ENCODE measurements around the gene ITSN2.

Gene ITSN2

GRCh38 chr2:24237313-24237712, 123.0 kb downstream of the ITSN2 start:
- Histone ChIP-seq H3K27me3 (no peaks in the 10 kb centered on the region), H4K20me1 (peaks cover 0 to 10% (median 0%) of the 10 kb centered on the region in 11 experiments; a peak in 3 of 22 replicates), H3K9me3 (replicated peaks in 1 of 11) (no peaks in the 10 kb centered on the region), H3K4me3 (no peak overlapping the region), H3K4me2 (no peak overlapping the region), H3K27ac (no peak overlapping the region), H3K36me3 (peaks cover 6 to 85% (median 13%) of the 10 kb centered on the region in 11 experiments; a peak in 17 of 22 replicates), H3K4me1 (peaks cover 0 to 8% (median 0%) of the 10 kb centered on the region in 10 experiments; a peak in 2 of 20 replicates), H3K9ac (no peak overlapping the region)
- no peak for TF ChIP-seq Cebpa-rat (IDR thresholded peaks at IDR 0.05)

GRCh38 chr2:24233321-24233720, 127.0 kb downstream of the ITSN2 start:
- no peaks in the 10 kb centered on the region for H3K27me3 ChIP-seq
- no peak for TF ChIP-seq Cebpa-rat (IDR thresholded peaks at IDR 0.05)
- no peak overlapping the region for H3K4me3 ChIP-seq
- H4K20me1 ChIP-seq, result no peaks in the 10 kb centered on the region
- no peak overlapping the region for H3K4me2 ChIP-seq
- no peak overlapping the region for H3K27ac ChIP-seq
- no peak overlapping the region for H3K9ac ChIP-seq
- no peaks in the 10 kb centered on the region for H3K4me1 ChIP-seq
- H3K36me3 ChIP-seq, result peaks cover 0 to 90% (median 5%) of the 10 kb centered on the region in 11 experiments; a peak in 7 of 22 replicates
- H3K9me3 ChIP-seq (replicated peaks in 1 of 11), result no peaks in the 10 kb centered on the region

DNA sequence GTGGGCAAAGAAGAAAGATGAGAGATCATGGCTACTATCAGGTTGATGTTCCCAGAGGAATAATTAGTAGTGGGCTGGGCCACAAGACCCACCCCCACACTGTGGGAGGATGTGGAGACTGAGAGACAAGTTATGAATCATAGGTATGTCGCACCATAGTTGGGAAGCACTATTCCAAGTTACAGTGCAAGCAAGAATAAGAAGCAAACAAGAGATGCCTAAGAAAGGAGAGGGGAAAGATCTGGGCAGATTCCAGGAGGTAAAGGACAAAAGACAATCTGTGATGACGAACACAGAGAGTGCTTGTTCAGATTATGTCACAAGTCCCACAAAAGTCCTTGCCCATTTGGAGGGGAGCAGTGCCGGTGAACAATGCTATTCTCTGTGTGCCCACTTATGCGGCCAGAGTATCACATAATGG, 128.9 kb downstream of the ITSN2 start:
- Histone ChIP-seq H3K36me3 (peaks cover 0 to 85% (median under 1%) of the 10 kb centered on the region in 11 experiments; a peak in 5 of 22 replicates), H4K20me1 (no peaks in the 10 kb centered on the region), H3K9me3 (replicated peaks in 1 of 11) (no peaks in the 10 kb centered on the region), H3K4me3 (no peak overlapping the region), H3K9ac (no peak overlapping the region), H3K27ac (no peak overlapping the region), H3K4me2 (no peak overlapping the region), H3K4me1 (no peaks in the 10 kb centered on the region), H3K27me3 (no peaks in the 10 kb centered on the region)
- TF ChIP-seq Cebpa-rat (IDR thresholded peaks at IDR 0.05), result no peak

GRCh38 chr2:24228470-24228869, 131.9 kb downstream of the ITSN2 start:
- Histone ChIP-seq H3K36me3 (peaks cover 0 to 77% (median 0%) of the 10 kb centered on the region in 11 experiments; a peak in 8 of 22 replicates), H3K27ac (no peak overlapping the region), H3K4me3 (no peak overlapping the region), H3K27me3 (no peaks in the 10 kb centered on the region), H3K9ac (no peak overlapping the region), H3K4me2 (no peak overlapping the region), H3K4me1 (no peaks in the 10 kb centered on the region), H4K20me1 (no peaks in the 10 kb centered on the region), H3K9me3 (replicated peaks in 1 of 11) (no peaks in the 10 kb centered on the region)
- TF ChIP-seq Cebpa-rat (IDR thresholded peaks at IDR 0.05), result no peak

GRCh38 chr2:24225499-24226242, 134.7 kb downstream of the ITSN2 start:
- H3K27ac ChIP-seq, result no peak overlapping the region
- no peaks in the 10 kb centered on the region for H4K20me1 ChIP-seq
- H3K4me1 ChIP-seq, result no peaks in the 10 kb centered on the region
- TF ChIP-seq Cebpa-rat (IDR thresholded peaks at IDR 0.05), result no peak
- H3K36me3 ChIP-seq, result peaks cover 0 to 55% (median 7%) of the 10 kb centered on the region in 11 experiments; a peak in 15 of 22 replicates
- H3K4me3 ChIP-seq, result no peak overlapping the region
- H3K9ac ChIP-seq, result no peak overlapping the region
- no peak overlapping the region for H3K4me2 ChIP-seq
- H3K9me3 ChIP-seq (replicated peaks in 1 of 11), result no peaks in the 10 kb centered on the region
- no peaks in the 10 kb centered on the region for H3K27me3 ChIP-seq

DNA sequence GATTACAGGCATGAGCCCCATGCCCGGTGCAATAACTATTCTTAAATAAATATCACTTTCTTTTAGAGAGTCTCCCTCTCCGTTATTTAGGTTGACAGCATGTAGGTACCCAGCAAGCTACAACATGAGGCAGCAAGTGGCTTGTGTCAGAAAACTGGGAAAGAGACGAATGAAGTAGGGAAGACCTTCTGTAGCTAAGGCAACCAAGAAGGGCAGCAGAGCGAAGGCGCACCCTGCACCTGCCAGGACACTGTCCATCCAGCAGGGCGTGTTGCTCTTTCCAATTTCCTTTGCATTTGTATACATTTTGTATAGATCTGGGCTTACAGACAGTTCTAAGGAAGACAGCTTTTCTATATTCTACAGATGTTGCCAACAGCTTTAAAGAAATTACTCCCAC, 137.4 kb downstream of the ITSN2 start:
- H3K4me1 ChIP-seq, result no peaks in the 10 kb centered on the region
- H3K36me3 ChIP-seq, result peaks cover 13 to 67% (median 28%) of the 10 kb centered on the region in 11 experiments; a peak in 20 of 22 replicates
- H3K9ac ChIP-seq, result no peak overlapping the region
- no peak overlapping the region for H3K4me3 ChIP-seq
- no peak overlapping the region for H3K4me2 ChIP-seq
- no peak overlapping the region for H3K27ac ChIP-seq
- no peaks in the 10 kb centered on the region for H3K27me3 ChIP-seq
- H4K20me1 ChIP-seq, result no peaks in the 10 kb centered on the region
- no peaks in the 10 kb centered on the region for H3K9me3 ChIP-seq (replicated peaks in 1 of 11)
- TF ChIP-seq Cebpa-rat (IDR thresholded peaks at IDR 0.05), result no peak

- H3K9ac ChIP-seq, result no peak overlapping the region
- H3K9me3 ChIP-seq (replicated peaks in 1 of 11), result no peaks in the 10 kb centered on the region
- H3K27ac ChIP-seq, result no peak overlapping the region
- no peaks in the 10 kb centered on the region for H4K20me1 ChIP-seq
- no peak overlapping the region for H3K4me3 ChIP-seq
- peaks cover 21 to 69% (median 40%) of the 10 kb centered on the region in 11 experiments for H3K36me3 ChIP-seq
- no peaks in the 10 kb centered on the region for H3K27me3 ChIP-seq
- H3K4me1 ChIP-seq, result no peaks in the 10 kb centered on the region
- no peak for TF ChIP-seq Cebpa-rat (IDR thresholded peaks at IDR 0.05)
- H3K4me2 ChIP-seq, result no peak overlapping the region
Observed at GRCh38 chr2:24221343-24222050, 138.8 kb downstream of the ITSN2 start.

- Histone ChIP-seq H3K4me1 (no peaks in the 10 kb centered on the region), H3K9me3 (replicated peaks in 1 of 11) (no peaks in the 10 kb centered on the region), H3K27ac (no peak overlapping the region), H3K27me3 (no peaks in the 10 kb centered on the region), H3K9ac (no peak overlapping the region), H4K20me1 (no peaks in the 10 kb centered on the region), H3K4me3 (no peak overlapping the region), H3K36me3 (peaks cover 29 to 69% (median 45%) of the 10 kb centered on the region in 11 experiments), H3K4me2 (no peak overlapping the region)
- no peak for TF ChIP-seq Cebpa-rat (IDR thresholded peaks at IDR 0.05)
Observed at GRCh38 chr2:24220554-24221291, 139.6 kb downstream of the ITSN2 start.

- Histone ChIP-seq H3K36me3 (peaks cover 48 to 98% (median 73%) of the 10 kb centered on the region in 11 experiments), H3K9me3 (replicated peaks in 1 of 11) (no peaks in the 10 kb centered on the region), H3K4me2 (no peak overlapping the region), H4K20me1 (peaks cover 0 to 3% (median 0%) of the 10 kb centered on the region in 11 experiments; a peak in 1 of 22 replicates), H3K27ac (no peak overlapping the region), H3K27me3 (no peaks in the 10 kb centered on the region), H3K4me1 (no peaks in the 10 kb centered on the region), H3K9ac (no peak overlapping the region), H3K4me3 (no peak overlapping the region)
- TF ChIP-seq Cebpa-rat (IDR thresholded peaks at IDR 0.05), result no peak
Observed at GRCh38 chr2:24214880-24215279, 145.5 kb downstream of the ITSN2 start.
